AG04450 (cell line): Measurements from ENCODE around the gene SLC25A10. TPM values are rescaled to one million over a fixed set of nuclear protein-coding genes. Genes with fewer than 3 reads are reported as not detected.

Experiments used
- CTCF ChIA-PET: fragments of 300-600, 350-600 bp; formaldehyde crosslinking; extraction: SDS; loops from one replicate; lab custom pipeline; 2022; ENCODE audit warnings: antibody characterized with exemption, inconsistent platforms; lab: Charles Lee
- POLR2A ChIA-PET: fragments of 350-600 bp; formaldehyde crosslinking; extraction: SDS; loops from one replicate; lab custom pipeline; 2021; ENCODE audit warnings: antibody characterized with exemption, inconsistent platforms; lab: Yijun Ruan, JAX
- DNase-seq: peaks from one replicate; pipeline ENCODE4 v3.0.0-alpha.2; 2011; ENCODE audit warnings: low read depth, low spot score
- H3K27ac ChIP-seq: one replicate; pipeline ENCODE4 v1.5.1; 2012; ENCODE audit warnings: low read depth, low read length, control low read depth
- H3K27me3 ChIP-seq: one replicate; pipeline ENCODE4 v1.6.0; 2012; ENCODE audit warnings: low read length; ENCODE audit not compliant: control insufficient read depth, insufficient read depth
- H3K4me3 ChIP-seq: 2 replicates; pipeline ENCODE4 v1.5.1; 2011; ENCODE audit warnings: mild to moderate bottlenecking, low read depth, low read length, control low read depth
- H3K9me3 ChIP-seq: 2 replicates; pipeline ENCODE4 v1.5.1; 2012; ENCODE audit warnings: low read length; ENCODE audit not compliant: control insufficient read depth, insufficient read depth
- CTCF ChIP-seq: IDR thresholded peaks from 2 replicates; pipeline ENCODE4 v1.5.1; 2011; ENCODE audit warnings: low read depth, low read length, control low read depth, inconsistent platforms
- polyA plus RNA-seq: library from polyadenylated mRNA; depleted of rRNA; stranded (reverse); fragments of >200 nt; gene quantifications from 2 replicates; pipeline ENCODE4 v1.2.3, GENCODE V29; 2011

Gene SLC25A10
- polyA plus RNA-seq, 1 experiment, result 3.3 TPM

GRCh38 chr17:81726004-81726403 lies 13.9 kb downstream of the SLC25A10 start:
- POLR2A ChIA-PET, result no interaction called here
- Histone ChIP-seq H3K4me3 (no peak overlapping the region), H3K9me3 (no peaks in the 10 kb centered on the region), H3K27me3 (no peaks in the 10 kb centered on the region), H3K27ac (no peak overlapping the region)
- no peak for TF ChIP-seq CTCF
- CTCF ChIA-PET, result no interaction called here
- no peak for DNase-seq

GRCh38 chr17:81727324-81728031 lies 15.4 kb downstream of the SLC25A10 start:
- ChIA-PET CTCF (interaction anchor here (0.6 kb wide), 1 partner anchor 526 kb away, joined by 4 read pairs; no protein-coding TSS in a partner anchor), POLR2A (interaction anchor here (1.0 kb wide), 1 partner anchor 90 kb away, joined by 3 read pairs; no protein-coding TSS in a partner anchor)
- DNase-seq, result no peak
- no peaks in the 10 kb centered on the region for H3K9me3 ChIP-seq
- H3K4me3 ChIP-seq, result no peak overlapping the region
- H3K27me3 ChIP-seq, result no peaks in the 10 kb centered on the region
- TF ChIP-seq CTCF, result no peak
- H3K27ac ChIP-seq, result no peak overlapping the region

- H3K4me3 ChIP-seq, result no peak overlapping the region
- DNase-seq, result no peak
- no peaks in the 10 kb centered on the region for H3K9me3 ChIP-seq
- TF ChIP-seq CTCF, result peak; percentile 84
- ChIA-PET CTCF (no interaction called here), POLR2A (interaction anchor here (0.6 kb wide), 1 partner anchor 128 kb away, joined by 4 read pairs; no protein-coding TSS in a partner anchor)
- H3K27me3 ChIP-seq, result peaks cover 4% of the 10 kb centered on the region
- no peak overlapping the region for H3K27ac ChIP-seq
Measured at GRCh38 chr17:81733507-81734404, 21.7 kb downstream of the SLC25A10 start.

GRCh38 chr17:81734405-81735263 lies 22.6 kb downstream of the SLC25A10 start:
- peaks cover 4% of the 10 kb centered on the region for H3K27me3 ChIP-seq
- POLR2A ChIA-PET, result no interaction called here
- CTCF ChIA-PET, result no interaction called here

More at GRCh38 chr17:81734405-81735263, 22.6 kb downstream of the SLC25A10 start:
- no peak for DNase-seq
- no peak for TF ChIP-seq CTCF
- no peak overlapping the region for H3K4me3 ChIP-seq
- no peak overlapping the region for H3K27ac ChIP-seq
- H3K9me3 ChIP-seq, result no peaks in the 10 kb centered on the region
